ENCODE measurements around the gene IFIT1B. TPM values are rescaled to one million over a fixed set of nuclear protein-coding genes. Genes with fewer than 3 reads are reported as not detected.
A peak's percentile ranks its signal among the peaks of the same experiment; 100 is the strongest.
"Not testable (repeated sequence)": the region's sequence is repeated elsewhere in the genome, so short reads cannot be mapped to it uniquely, and the experiment has no call there.

The IFIT1B gene
- total RNA-seq, 2 donors from 2014 or later, result not detected

DNA sequence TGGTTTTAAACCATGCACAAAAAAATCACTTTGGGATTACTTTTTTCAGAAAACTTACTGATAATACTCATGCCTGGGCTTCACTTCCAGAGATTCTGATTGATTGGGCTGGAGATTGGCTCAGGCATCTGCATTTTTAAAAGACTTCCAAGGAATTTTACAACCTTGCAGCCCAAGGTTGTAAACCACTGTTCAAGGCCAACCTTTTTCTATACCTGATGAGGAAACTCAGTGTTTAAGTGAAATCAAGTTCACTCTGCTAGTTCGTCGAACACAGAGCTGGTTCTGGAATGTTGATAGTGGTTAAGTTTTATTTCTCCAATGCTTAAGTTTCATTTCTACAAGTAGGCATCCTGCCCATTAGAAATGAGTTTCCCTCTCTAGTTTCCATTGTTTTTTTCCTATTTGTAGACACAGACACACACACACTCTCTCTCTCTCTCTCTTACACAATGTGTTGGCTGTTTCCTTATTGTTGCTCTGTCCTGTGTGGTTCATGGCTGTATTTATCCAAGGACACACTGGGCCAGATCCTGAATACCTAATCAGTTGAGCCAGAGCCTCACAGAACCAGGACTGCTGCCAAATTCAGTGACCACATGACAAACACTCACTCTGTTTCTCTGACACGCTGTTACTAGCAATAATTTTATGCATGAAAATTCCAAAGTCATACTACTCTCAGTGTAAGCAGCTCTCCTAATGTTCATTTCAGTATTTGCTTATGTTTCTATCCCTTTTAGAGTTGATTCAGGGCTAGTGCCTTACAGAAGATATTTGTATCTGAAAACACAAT is 3.7 kb upstream of the IFIT1B start:
- Mint-ChIP-seq H3K27ac (no peak overlapping the region), H3K27me3 (ENCODE audit: low read depth) (no peaks in the 10 kb centered on the region), H3K4me3 (no peak overlapping the region), H3K4me1 (ENCODE audit: low read depth) (peaks cover 3% of the 10 kb centered on the region), H3K36me3 (ENCODE audit: insufficient read depth in 2 of 2) (no peaks in the 10 kb centered on the region), H3K9me3 (no peaks in the 10 kb centered on the region)
- ATAC-seq (replicated peaks in 1 of 2), result no peak
- no peak for DNase-seq

DNA sequence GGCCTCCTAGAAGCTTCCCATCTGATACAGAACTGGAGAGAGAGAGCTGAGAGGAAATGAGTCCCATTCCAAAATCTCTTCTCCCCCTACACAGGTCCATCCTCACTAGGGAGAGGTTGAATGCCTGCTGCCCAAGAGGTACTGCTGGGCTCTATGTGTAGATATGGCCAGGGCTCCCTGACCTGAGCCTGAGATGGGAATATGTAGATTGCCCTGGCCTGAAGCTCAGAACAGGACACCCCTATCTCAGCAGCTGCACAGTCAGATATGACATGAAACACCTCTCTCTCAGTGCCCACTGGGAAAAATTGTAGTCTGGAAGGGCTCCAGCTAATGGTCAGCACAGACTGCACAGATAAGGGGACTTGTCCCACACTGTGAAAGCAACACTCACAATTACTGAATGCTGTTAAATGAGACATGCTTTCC is 3.1 kb upstream of the IFIT1B start:
- Mint-ChIP-seq H3K27me3 (ENCODE audit: low read depth) (no peaks in the 10 kb centered on the region), H3K4me3 (no peak overlapping the region), H3K4me1 (ENCODE audit: low read depth) (no peaks in the 10 kb centered on the region), H3K27ac (no peak overlapping the region), H3K9me3 (no peaks in the 10 kb centered on the region), H3K36me3 (ENCODE audit: insufficient read depth in 2 of 2) (no peaks in the 10 kb centered on the region)
- ATAC-seq (replicated peaks in 1 of 2), result no peak
- no peak for DNase-seq

DNA sequence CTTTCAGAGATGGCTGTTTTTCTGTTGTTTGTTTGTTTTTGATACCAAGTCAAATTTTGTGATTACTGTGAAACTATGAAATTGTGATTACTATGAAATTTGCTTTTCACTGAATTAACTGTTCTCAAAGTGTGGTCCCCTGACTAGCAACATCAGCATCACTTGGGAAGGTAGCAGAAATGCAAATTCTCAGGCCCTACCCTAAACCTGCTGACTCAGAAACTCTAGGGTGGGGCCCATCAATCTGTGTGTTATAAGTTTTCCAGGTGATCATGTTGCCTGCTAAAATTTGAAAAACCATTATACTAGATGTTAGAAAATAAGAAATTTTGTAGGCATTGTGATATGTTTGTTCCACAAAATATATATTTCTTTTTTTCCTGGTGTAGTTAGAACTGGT is 1.2 kb downstream of the IFIT1B start:
- no peak overlapping the region for H3K27ac Mint-ChIP-seq
- no peak overlapping the region for H3K4me3 Mint-ChIP-seq
- no peaks in the 10 kb centered on the region for H3K36me3 Mint-ChIP-seq (ENCODE audit: insufficient read depth in 2 of 2)
- DNase-seq, result no peak
- ATAC-seq (replicated peaks in 1 of 2), result no peak
- H3K27me3 Mint-ChIP-seq (ENCODE audit: low read depth), result no peaks in the 10 kb centered on the region
- H3K9me3 Mint-ChIP-seq, result no peaks in the 10 kb centered on the region
- H3K4me1 Mint-ChIP-seq (ENCODE audit: low read depth), result peaks cover 9% of the 10 kb centered on the region

DNA sequence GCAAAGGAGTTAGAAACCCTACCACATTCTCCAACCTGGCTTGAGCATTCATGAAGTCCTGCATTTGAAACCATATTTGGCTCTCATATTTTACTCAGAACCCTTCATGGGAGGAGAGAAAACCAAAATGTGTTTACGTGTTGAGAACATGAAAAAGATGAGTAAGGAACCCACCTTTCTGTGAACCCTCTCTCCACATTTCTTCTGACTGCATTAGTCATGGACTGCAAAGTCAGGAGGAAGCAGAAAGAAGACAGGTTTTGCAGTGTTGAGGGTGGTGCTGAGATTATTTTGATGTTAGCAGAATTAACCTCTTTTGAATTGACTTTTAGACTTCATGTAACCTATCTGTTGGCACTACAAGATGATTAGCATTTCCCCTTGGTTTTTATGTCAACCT is 4.9 kb downstream of the IFIT1B start:
- no peaks in the 10 kb centered on the region for H3K27me3 Mint-ChIP-seq (ENCODE audit: low read depth)
- H3K36me3 Mint-ChIP-seq (ENCODE audit: insufficient read depth in 2 of 2), result no peaks in the 10 kb centered on the region
- H3K9me3 Mint-ChIP-seq, result no peaks in the 10 kb centered on the region
- H3K4me3 Mint-ChIP-seq, result no peak overlapping the region
- H3K4me1 Mint-ChIP-seq (ENCODE audit: low read depth), result peaks cover 9% of the 10 kb centered on the region
- ATAC-seq (replicated peaks in 1 of 2) (peak; percentile 72 to 80), DNase-seq (no peak)
- no peak overlapping the region for H3K27ac Mint-ChIP-seq

DNA sequence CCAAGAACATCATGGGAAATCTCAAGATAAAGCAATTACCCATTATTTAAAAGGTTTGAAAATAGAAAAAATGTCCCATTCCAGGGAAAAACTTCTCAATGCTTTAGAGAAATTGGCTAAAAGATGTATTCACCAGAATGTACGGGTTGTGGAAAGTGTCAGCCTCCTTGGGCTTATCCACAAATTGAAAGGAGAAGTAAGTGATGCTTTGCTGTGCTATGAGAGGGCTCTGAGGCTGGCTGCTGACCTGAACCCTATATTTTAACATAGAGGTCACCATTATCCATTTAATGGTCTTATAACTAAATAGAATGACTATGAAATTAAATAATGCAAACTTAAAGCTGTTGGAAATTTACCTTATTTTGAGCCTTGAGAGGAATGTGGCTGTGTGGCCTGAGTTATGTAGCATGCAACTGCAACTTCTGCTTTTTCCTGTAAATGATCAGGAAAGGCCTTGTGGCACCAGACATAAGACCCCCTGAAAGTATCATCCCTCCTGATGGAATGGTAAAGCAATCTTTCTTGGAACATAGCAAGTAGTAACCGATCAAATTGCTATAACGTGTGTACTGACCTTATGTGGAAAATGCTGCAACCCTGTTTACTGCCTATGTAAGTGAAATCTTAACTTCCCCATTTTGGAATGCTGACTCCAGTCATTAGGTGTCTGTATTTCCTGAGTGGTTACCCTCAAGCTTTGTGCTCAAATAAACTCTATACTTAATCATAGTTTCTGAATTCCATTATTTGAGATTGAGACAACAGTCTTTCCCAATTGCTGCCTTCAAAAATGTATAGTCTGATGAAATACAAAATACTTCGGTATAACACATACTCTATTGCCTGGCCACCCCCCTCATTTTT is 6.9 kb downstream of the IFIT1B start:
- no peaks in the 10 kb centered on the region for H3K27me3 Mint-ChIP-seq (ENCODE audit: low read depth)
- no peaks in the 10 kb centered on the region for H3K36me3 Mint-ChIP-seq (ENCODE audit: insufficient read depth in 2 of 2)
- DNase-seq, result no peak
- no peaks in the 10 kb centered on the region for H3K9me3 Mint-ChIP-seq
- no peak overlapping the region for H3K27ac Mint-ChIP-seq
- no peak for ATAC-seq (replicated peaks in 1 of 2)
- no peak overlapping the region for H3K4me3 Mint-ChIP-seq
- peaks cover 9% of the 10 kb centered on the region for H3K4me1 Mint-ChIP-seq (ENCODE audit: low read depth)

DNA sequence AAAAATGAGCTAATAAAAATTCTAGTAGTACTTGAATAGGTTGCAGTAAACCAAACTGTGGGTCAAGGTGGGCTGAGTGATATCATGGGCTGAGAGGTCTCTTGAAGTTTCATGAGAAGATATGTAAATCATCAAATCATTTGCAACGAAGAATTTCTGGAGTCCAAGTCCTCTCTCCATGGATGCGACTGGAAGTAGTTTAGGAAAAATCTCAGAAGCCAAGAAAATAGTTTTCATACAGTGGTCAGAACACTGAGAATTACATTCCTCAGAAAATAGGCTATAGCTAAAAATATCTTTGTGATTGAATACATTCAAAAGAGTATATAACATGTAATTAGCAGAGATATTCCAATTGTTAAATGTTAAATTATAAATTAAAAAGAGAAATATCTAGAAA is 10.9 kb downstream of the IFIT1B start:
- no peak overlapping the region for H3K4me3 Mint-ChIP-seq
- no peak for ATAC-seq (replicated peaks in 1 of 2)
- H3K9me3 Mint-ChIP-seq, result no peaks in the 10 kb centered on the region

DNA sequence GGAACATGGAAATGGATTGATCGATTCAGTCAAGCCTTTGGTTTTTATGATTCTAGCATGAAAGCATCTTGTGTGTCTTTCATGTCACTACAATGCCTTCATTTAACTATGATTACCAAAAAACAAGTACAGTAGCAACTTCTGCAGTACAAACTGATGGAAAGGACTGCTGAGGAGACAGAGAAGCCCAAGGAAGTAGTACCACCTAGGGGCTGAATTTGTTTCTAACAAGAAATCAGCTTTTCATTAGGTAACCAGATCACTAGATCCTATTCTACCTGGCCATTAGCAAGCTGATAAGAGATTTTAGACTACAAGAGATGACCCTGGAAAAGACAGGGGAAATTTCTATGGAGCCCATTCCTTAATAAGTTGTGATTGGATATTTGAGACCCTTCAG is 11.4 kb downstream of the IFIT1B start:
- Mint-ChIP-seq H3K27ac (no peak overlapping the region), H3K4me1 (ENCODE audit: low read depth) (peaks cover 19% of the 10 kb centered on the region), H3K27me3 (ENCODE audit: low read depth) (no peaks in the 10 kb centered on the region), H3K4me3 (no peak overlapping the region), H3K9me3 (no peaks in the 10 kb centered on the region), H3K36me3 (ENCODE audit: insufficient read depth in 2 of 2) (no peaks in the 10 kb centered on the region)
- DNase-seq, result no peak
- no peak for ATAC-seq (replicated peaks in 1 of 2)

More for the DNA sequence above, 10.9 kb downstream of the IFIT1B start:
- Mint-ChIP-seq H3K27me3 (ENCODE audit: low read depth) (no peaks in the 10 kb centered on the region), H3K4me1 (ENCODE audit: low read depth) (peaks cover 19% of the 10 kb centered on the region), H3K36me3 (ENCODE audit: insufficient read depth in 2 of 2) (no peaks in the 10 kb centered on the region), H3K27ac (no peak overlapping the region)
- no peak for DNase-seq

DNA sequence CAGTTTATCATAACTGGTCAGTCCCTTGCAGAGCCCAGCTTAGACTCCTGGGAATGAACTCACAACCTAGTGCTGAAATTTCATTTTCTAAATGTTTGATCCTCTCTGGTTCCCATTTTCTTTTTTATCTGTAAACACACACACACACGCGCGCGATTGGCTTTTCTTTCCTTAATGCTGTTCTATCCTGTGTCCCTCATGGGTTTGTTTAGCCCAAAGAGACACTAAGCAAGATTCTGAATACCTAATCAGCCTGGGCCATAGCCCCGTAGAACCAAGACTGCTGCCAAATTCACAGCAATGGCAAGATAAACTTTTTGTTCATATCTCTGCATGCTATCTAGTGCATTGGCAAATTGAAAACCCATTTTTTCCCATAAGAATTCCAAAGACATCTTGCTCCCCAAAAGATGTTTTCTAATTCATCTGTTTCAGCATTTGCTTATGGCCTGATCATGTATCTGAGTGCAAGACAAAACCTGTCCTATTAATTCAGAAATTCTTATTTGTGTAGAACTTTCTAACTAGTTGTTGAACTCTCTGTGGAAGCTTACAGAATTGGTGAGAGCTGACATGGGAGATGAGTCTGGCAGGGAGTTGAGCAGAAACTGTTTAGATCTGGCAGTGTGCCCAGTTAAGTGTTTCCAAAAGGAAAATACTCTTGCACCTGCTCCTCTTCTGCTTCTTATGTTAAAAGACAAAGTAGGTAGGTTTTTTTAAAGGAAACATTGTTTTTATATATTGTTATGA is 12.8 kb downstream of the IFIT1B start:
- Mint-ChIP-seq H3K4me3 (no peak overlapping the region), H3K4me1 (ENCODE audit: low read depth) (peaks cover 25% of the 10 kb centered on the region), H3K9me3 (no peaks in the 10 kb centered on the region), H3K27me3 (ENCODE audit: low read depth) (no peaks in the 10 kb centered on the region), H3K27ac (no peak overlapping the region), H3K36me3 (ENCODE audit: insufficient read depth in 2 of 2) (no peaks in the 10 kb centered on the region)
- DNase-seq (no peak), ATAC-seq (replicated peaks in 1 of 2) (no peak)

DNA sequence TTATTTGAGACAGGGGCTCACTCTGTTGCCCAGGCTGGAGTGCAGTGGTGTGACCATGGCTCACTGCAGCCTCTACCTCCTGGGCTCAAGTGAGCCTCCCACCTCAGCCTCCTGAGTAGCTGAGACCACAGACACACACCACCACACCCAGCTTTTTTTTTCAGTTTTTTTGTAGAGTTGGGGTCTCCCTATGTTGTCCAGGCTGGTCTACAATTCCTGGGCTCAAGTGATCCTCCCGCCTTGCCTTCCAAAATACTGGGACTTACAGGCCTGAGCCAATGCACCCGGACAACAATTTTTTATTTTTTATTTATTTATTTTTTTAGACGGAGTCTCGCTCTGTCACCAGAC is 13.3 kb downstream of the IFIT1B start:
- not testable (repeated sequence) for H3K36me3 Mint-ChIP-seq (ENCODE audit: insufficient read depth in 2 of 2); H3K27ac Mint-ChIP-seq; H3K27me3 Mint-ChIP-seq (ENCODE audit: low read depth); H3K4me3 Mint-ChIP-seq; H3K9me3 Mint-ChIP-seq; ATAC-seq (replicated peaks in 1 of 2); DNase-seq
- H3K4me1 Mint-ChIP-seq (ENCODE audit: low read depth), result peaks cover 25% of the 10 kb centered on the region

DNA sequence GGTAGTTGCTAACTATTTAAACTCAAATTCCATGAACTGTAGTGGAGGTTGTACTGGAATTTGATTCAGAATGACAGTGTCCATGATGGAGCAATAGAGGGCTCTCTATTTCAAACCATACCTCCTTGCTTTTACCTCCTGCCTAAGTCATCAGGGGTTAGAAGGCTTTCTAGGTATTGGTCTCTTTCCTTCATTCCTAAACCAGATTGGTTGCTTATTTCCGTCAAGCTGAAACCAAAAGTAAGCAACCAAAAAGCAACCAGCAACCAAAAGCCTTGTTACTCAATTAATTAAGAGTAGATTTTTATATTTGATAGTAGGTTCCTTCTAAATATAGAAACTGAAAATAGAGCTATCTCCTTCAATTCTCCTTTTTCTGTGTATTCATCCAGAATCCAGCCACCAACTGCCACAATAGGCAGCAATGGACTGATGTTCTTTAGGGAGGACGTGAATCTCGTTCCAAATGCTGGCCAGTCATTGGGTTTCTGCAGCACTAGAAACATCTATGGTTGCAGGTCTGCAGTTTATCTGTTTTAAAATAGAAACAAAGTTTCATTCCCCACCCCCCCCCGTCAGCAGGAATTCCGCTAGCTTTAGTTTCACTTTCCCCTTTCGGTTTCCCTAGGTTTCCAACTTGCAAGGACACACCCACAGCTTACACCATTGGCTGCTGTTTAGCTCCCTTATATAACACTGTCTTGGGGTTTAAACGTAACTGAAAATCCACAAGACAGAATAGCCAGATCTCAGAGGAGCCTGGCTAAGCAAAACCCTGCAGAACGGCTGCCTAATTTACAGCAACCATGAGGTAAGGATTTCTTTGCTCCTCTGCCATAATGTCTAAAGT is 14.3 kb downstream of the IFIT1B start, which contains the start of gene IFIT1:
Gene IFIT1, plus strand, starts transcription at position 717 of the 850 bp plus-strand sequence. Its CDS starts 90 bp downstream, at position 807.
- Mint-ChIP-seq H3K4me1 (ENCODE audit: low read depth) (peaks cover 25% of the 10 kb centered on the region), H3K27ac (peak within 1 kb of the TSS; percentile 73), H3K4me3 (peak within 1 kb of the TSS; percentile 77 to 87), H3K27me3 (ENCODE audit: low read depth) (no peaks in the 10 kb centered on the region), H3K9me3 (no peaks in the 10 kb centered on the region), H3K36me3 (ENCODE audit: insufficient read depth in 2 of 2) (no peaks in the 10 kb centered on the region)
- ATAC-seq (replicated peaks in 1 of 2) (peak; percentile 88 to 89), DNase-seq (no peak)

DNA sequence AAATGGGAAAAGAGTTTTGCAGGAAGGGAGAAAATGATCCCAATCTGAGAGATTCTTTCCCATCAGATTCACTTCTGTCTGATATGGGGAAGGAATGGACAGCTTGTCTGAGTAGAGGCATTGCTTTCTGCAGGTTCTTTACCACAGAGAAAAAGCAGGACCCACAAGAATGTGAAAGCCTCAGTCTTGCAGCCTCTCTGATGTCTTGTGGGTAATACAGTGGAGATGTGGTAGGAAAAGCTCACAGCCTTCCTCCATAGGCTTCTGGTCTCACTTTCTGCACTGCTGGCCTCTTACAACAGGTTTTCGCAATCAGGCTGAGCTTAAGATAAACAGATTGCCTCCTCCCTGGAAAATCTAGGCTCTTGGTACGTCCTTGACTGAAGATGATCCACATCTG is 15.1 kb downstream of the IFIT1B start:
- ATAC-seq (replicated peaks in 1 of 2) (peak in 1 of 2 donors; percentile 47), DNase-seq (no peak)
- Mint-ChIP-seq H3K4me1 (ENCODE audit: low read depth) (peaks cover 28% of the 10 kb centered on the region), H3K27ac (no peak overlapping the region), H3K27me3 (ENCODE audit: low read depth) (no peaks in the 10 kb centered on the region), H3K9me3 (no peaks in the 10 kb centered on the region), H3K36me3 (ENCODE audit: insufficient read depth in 2 of 2) (no peaks in the 10 kb centered on the region), H3K4me3 (peak overlapping the region; percentile 77 to 87)

DNA sequence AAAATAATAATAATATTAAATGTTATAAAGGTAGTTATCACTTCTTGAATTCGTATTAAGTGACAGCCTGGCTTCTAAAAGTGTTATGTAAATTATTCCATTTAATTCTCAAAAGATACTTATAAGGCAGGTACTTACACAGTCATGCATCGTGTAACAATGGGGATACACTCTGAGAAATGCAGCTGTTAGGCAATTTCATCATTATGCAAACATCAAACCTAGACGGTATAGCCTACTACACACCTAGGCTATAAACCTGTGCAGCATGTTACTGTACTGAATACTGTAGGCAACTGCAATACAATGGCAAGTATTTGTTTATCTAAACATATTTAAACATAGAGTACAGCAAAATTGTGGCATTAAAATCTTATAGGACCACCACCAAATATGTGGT is 16.0 kb downstream of the IFIT1B start:
- Mint-ChIP-seq H3K27ac (no peak overlapping the region), H3K4me3 (no peak overlapping the region), H3K27me3 (ENCODE audit: low read depth) (no peaks in the 10 kb centered on the region), H3K36me3 (ENCODE audit: insufficient read depth in 2 of 2) (no peaks in the 10 kb centered on the region), H3K9me3 (no peaks in the 10 kb centered on the region), H3K4me1 (ENCODE audit: low read depth) (peaks cover 30% of the 10 kb centered on the region)
- DNase-seq (no peak), ATAC-seq (replicated peaks in 1 of 2) (no peak)

Data from activated T-cell treated with anti-CD3 and anti-CD28 coated beads, Interleukin-2, amount 50 U/mL, for 72 hours (primary cell).